ENCODE data around the gene LRMDA.

LRMDA gene

GRCh38 chr10:75646218-75646915, 214.9 kb downstream of the LRMDA start:
- no peak for DNase-seq (ENCODE audit: low spot score)

- DNase-seq (ENCODE audit: low spot score): no peak
These were observed 215.5 kb downstream of the LRMDA start for GRCh38 chr10:75646916-75647315.

- no peak for DNase-seq (ENCODE audit: low spot score)
These were observed 216.3 kb downstream of the LRMDA start for GRCh38 chr10:75647675-75648074.

DNA sequence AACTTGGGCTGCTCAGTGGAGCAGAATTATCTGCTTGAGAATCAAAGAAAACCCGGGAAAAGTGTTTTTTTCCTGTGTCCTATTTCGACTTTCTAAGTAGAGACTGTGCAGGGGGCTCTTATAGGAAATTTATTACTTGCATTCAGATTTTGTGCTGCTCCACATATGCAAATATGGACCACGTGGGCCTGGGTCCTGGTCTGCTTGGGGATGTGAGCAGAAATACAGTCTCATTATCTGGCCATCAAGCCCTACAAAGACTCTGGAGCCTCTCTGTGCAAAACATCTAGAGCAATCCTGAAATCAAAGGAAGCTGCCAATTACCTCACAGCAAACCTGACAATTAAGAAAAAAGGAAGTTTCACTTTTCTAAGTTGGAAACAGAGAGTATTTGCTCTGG, 216.9 kb downstream of the LRMDA start:
- no peak for DNase-seq (ENCODE audit: low spot score)

GRCh38 chr10:75648854-75649253, 217.4 kb downstream of the LRMDA start:
- DNase-seq (ENCODE audit: low spot score): no peak

- DNase-seq (ENCODE audit: low spot score): no peak
These were observed 218.0 kb downstream of the LRMDA start for GRCh38 chr10:75649466-75649865.

DNA sequence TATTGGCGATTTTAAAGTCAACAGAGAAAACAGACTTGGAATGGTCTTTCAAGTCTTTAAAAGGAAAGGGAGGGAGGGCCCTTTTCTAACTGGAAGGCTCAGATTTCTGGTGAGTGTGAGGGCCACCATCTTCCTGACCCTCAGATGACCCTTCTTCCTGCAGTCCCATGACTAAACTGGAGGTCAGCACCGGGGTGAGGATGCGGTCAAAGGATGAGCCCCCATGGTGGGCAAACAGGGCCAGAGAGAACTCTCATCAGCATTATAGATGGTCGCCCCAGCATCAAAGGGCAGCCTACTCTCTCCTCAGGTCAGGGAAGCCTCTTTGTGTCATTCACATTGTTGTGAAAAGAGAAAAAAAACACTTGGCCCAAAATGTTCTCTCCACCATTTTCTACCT, 219.2 kb downstream of the LRMDA start:
- DNase-seq (ENCODE audit: low spot score): no peak

DNA sequence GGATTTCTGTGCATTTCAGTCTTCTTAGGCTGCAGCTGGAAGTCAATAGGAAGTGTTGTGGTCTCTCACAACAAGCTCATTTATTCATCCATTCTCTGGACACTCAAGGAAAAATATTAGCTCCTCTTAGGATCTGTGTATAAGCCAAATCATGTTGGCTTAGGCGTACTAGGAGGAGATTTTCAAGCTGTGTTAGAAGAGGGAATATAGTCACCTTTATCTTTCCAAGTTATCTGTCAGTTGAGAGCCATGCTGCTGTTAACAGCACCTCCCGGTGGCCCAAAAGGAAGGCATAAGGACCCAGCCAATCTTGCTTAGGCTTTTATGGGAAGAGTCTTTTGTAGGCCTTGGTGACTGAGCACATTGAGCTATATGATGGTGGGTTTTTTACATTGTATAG, 220.0 kb downstream of the LRMDA start:
- no peak for DNase-seq (ENCODE audit: low spot score)

DNA sequence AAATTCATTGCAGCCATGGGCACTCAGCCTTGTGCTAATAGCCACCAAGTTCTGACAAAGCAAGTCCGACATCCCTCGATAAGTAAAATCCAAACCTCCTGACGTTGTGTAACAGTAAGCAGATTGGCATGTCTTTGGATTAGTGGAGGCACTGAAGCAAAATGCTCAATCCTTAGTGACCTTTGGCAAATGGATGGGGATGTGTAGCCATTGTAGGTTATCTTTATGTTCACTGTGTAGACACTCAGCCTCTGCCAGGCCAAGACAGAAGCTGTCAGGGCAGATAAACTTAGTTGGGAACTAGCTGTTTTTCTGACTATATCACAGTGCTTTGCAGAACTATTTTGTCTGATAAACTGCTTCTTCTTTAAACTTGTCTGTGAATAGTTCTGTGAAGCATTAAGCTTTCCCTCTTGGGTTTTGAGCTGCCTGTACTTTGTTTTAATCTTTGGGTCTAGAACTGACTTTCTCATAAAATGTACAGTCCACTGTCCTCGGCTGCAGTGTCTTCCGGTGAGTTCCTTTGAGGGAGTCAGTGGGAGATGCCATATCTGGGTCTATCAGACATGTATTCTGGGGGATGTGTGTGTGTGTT, 220.8 kb downstream of the LRMDA start:
- no peak for DNase-seq (ENCODE audit: low spot score)

- DNase-seq (ENCODE audit: low spot score): no peak
These were observed 222.3 kb downstream of the LRMDA start for GRCh38 chr10:75653761-75654160.

GRCh38 chr10:75654171-75654771, 222.8 kb downstream of the LRMDA start:
- no peak for DNase-seq (ENCODE audit: low spot score)

- DNase-seq (ENCODE audit: low spot score): no peak
These were observed 223.3 kb downstream of the LRMDA start for GRCh38 chr10:75654772-75655171.

GRCh38 chr10:75655791-75656451, 224.5 kb downstream of the LRMDA start:
- no peak for DNase-seq (ENCODE audit: low spot score)

DNA sequence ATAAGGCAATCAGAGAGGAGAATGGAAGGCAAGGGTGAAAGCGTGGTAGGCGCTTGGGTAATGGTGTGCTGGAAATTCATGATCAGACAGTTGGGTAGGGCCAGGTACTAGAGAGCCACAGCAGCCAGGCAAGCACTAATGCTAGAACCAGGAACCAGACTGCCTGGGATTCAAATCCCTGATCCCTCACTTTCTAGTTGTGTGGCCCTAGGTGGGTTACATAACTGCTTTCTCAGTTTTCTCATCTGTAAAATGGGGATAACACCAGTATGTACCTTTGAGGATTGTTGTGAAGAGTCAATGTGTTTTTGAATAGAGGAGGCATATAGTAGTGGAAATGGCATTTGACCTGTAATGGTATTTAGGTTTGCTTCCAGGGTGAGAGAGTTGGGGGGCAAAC, 225.9 kb downstream of the LRMDA start:
- no peak for DNase-seq (ENCODE audit: low spot score)

- DNase-seq (ENCODE audit: low spot score): no peak
These were observed 226.6 kb downstream of the LRMDA start for GRCh38 chr10:75658036-75658435.

- DNase-seq (ENCODE audit: low spot score): no peak
These were observed 227.1 kb downstream of the LRMDA start for GRCh38 chr10:75658496-75658895.

GRCh38 chr10:75658915-75659314, 227.5 kb downstream of the LRMDA start:
- no peak for DNase-seq (ENCODE audit: low spot score)

DNA sequence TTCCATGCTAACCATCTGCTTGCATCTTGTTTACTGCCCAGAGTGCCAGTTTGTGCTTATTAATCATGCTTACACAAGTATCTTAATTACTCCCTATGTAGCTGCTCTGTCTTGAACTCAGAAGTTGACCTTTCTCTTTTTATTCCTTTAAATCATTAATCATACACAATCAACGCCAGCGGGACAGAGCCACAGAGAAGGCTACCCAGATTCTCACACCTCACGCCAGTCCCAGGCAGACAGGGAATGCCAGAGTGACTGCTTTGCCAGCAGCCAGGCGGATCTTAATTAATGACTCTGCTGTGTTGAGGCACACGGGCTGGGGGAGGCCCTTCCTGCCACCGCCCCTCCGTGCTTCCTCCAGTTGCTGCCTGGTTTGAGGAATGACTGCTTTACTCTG, 229.4 kb downstream of the LRMDA start:
- no peak for DNase-seq (ENCODE audit: low spot score)

GRCh38 chr10:75662715-75663114, 231.3 kb downstream of the LRMDA start:
- DNase-seq (ENCODE audit: low spot score): no peak

GRCh38 chr10:75663947-75664664, 232.7 kb downstream of the LRMDA start:
- no peak for DNase-seq (ENCODE audit: low spot score)

DNA sequence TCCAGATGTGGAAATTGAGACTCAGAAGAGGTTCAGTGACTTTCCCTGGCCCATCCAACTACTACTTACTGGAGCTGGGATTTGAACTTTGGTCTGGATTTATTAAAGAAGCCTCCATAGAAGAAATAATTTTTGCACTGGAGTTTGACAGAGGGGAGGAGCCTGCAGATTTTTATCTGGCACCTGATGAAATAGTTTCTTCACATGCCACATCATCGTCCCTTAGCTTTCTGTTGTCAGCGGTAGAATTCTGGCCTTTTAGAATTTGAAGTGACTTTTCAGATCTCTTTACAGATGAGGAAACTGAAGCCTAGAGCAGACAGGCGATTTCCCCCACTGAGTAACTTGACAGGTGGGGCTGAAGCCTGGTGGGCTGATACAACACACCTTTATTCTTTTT, 233.5 kb downstream of the LRMDA start:
- DNase-seq (ENCODE audit: low spot score): no peak

DNA sequence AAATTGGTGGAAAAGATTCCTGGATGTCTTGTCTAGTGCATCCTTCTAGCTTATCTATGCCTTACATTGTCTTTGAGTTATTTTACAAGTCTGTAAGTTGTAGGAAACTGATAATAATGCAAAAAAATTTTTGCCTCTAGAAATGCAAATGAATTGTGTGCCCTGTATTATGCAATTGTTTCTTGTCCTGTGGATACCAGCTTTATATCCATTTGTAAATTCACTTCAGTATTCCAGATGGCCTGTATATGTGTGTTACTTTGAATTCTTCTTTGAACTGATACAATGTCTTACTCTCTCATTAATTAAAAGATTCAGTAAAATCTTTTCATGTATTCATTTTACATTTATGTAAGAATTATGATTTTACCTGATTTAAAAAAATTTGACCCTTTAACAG, 234.3 kb downstream of the LRMDA start:
- DNase-seq (ENCODE audit: low spot score): no peak

Data from CD4-positive, alpha-beta T cell treated with Interleukin-2 at 100 ng/mL for 4 hours (primary cell).